ENCODE results near the gene RNASE3. TPM values are rescaled to one million over a fixed set of nuclear protein-coding genes. Genes with fewer than 3 reads are reported as not detected.

The RNASE3 gene
- total and polyA plus RNA-seq, 2 donors (not counting 3 experiments of a cell fraction or from before 2014, with no cell fraction given) = not detected

GRCh38 chr14:20905676-20906075 lies 14.5 kb downstream of the RNASE3 start:
- no peaks in the 10 kb centered on the region for H3K27me3 ChIP-seq (ENCODE audit: control insufficient read depth in 2 of 2, insufficient read depth in 2 of 2, low read length in 2 of 2)
- H4K20me1 ChIP-seq (replicated peaks; ENCODE audit: control insufficient read depth, extremely low read depth, insufficient read depth, low read length) = no peaks in the 10 kb centered on the region
- TF ChIP-seq EZH2 (IDR thresholded peaks at IDR 0.05; ENCODE audit: borderline replicate concordance, low read depth, low read length, severe bottlenecking) = no peak
- TF ChIP-seq POLR2A (IDR thresholded peaks at IDR 0.05; ENCODE audit: low read depth, low read length) = no peak
- no peak for TF ChIP-seq JUN (IDR thresholded peaks at IDR 0.05; ENCODE audit: borderline replicate concordance, insufficient read depth, insufficient read length, low read depth)
- TF ChIP-seq MYC (IDR thresholded peaks at IDR 0.05; ENCODE audit: low read depth, low read length) = no peak
- no peak for TF ChIP-seq GATA2 (IDR thresholded peaks at IDR 0.05; ENCODE audit: insufficient read depth, insufficient read length, low read depth, low read length)
- TF ChIP-seq FOS (IDR thresholded peaks at IDR 0.05; ENCODE audit: borderline replicate concordance, insufficient read depth, low read length) = no peak
- TF ChIP-seq POLR2AphosphoS5 (IDR thresholded peaks at IDR 0.05; ENCODE audit: insufficient read depth, low read depth, low read length) = no peak
- TF ChIP-seq CTCF (IDR thresholded peaks at IDR 0.05; ENCODE audit: extremely low read depth in 1 of 2, insufficient read depth in 1 of 2, low read depth in 1 of 2, low read length in 2 of 2) = no peak
- no peak for TF ChIP-seq MAX (IDR thresholded peaks at IDR 0.05; ENCODE audit: insufficient read depth, insufficient read length)
- H3K27ac ChIP-seq (ENCODE audit: insufficient read depth, low read depth, low read length) = no peak overlapping the region
- intact Hi-C loops (cut with micrococcal nuclease) (no loop called here), dilution Hi-C loops (cut with MboI; ENCODE audit: extremely low pct_ligation_motif_present, low sequenced_read_pairs) (no loop called here)
- BruUV-seq (replicated peaks) = no TSS peak
- no peak for FAIRE-seq
- no peaks in the 10 kb centered on the region for H3K4me1 ChIP-seq (ENCODE audit: control insufficient read depth, extremely low read depth, insufficient read depth, low read length)
- no peaks in the 10 kb centered on the region for H3K9me1 ChIP-seq (replicated peaks; ENCODE audit: control insufficient read depth, extremely low read depth, insufficient read depth, low read length)
- no peaks in the 10 kb centered on the region for H3K79me2 ChIP-seq (ENCODE audit: control insufficient read depth, insufficient read depth, low read length)
- DNase-seq (ENCODE audit: low read depth, low spot score) = no peak
- CTCF ChIA-PET = interaction anchor here (1.7 kb wide), 1 partner anchor 65 kb away, joined by 5 read pairs; no protein-coding TSS in a partner anchor
- no peaks in the 10 kb centered on the region for H3K9me3 ChIP-seq (replicated peaks; ENCODE audit: control insufficient read depth, insufficient read depth, low read length)
- POLR2A ChIA-PET = interaction anchor here (0.7 kb wide), 1 partner anchor 156 kb away, joined by 3 read pairs; no protein-coding TSS in a partner anchor
- no peaks in the 10 kb centered on the region for H3K36me3 ChIP-seq (ENCODE audit: control insufficient read depth in 2 of 2, extremely low read depth in 1 of 2, insufficient read depth in 2 of 2, low read length in 2 of 2)
- H3K4me3 ChIP-seq (replicated peaks in 1 of 3; ENCODE audit: insufficient read depth in 1 of 3, low read depth in 1 of 3, low read length in 3 of 3) = no peak overlapping the region
- no peak overlapping the region for H3K9ac ChIP-seq (replicated peaks; ENCODE audit: extremely low read depth, insufficient read depth, low read length)
- no peak overlapping the region for H2AFZ ChIP-seq (ENCODE audit: low read depth, low read length)
- no peak overlapping the region for H3K4me2 ChIP-seq (ENCODE audit: insufficient read depth, low read length)
